DMS79 (cell line): ENCODE results near the gene TMEM204.
A peak's percentile ranks its signal among the peaks of the same experiment; 100 is the strongest.

Experiments used
- DNase-seq: peaks from one replicate; lab custom pipeline; 2025; lab: John Stamatoyannopoulos, UW

Gene TMEM204

DNA sequence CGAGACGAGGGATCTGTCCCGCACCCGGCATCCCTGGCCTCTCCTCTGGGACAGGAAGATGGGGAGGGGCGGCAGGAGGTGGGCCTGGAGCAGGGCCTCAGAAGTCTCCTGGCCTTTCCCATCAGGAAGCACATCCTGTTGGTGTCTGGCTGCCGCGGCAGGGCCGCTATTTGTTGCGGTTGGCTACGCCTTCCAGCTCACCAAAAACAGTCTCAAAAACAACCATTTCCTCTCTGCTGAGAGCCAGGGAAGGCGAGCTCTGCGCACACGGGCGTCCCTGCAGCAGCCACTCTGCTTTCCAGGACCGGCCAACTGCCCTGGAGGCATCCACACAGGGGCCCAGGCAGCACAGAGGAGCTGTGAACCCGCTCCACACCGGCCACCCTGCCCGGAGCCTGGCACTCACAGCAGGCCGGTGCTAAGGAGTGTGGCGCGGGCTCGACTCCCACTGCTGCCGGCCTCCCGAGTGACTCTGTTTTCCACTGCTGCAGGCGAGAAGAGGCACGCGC is at the start of gene TMEM204:
TMEM204 (plus strand) TSS at position 224 of the 509 bp plus-strand sequence. CDS start 610 bp downstream, outside the sequence.
- DNase-seq, result no peak

DNA sequence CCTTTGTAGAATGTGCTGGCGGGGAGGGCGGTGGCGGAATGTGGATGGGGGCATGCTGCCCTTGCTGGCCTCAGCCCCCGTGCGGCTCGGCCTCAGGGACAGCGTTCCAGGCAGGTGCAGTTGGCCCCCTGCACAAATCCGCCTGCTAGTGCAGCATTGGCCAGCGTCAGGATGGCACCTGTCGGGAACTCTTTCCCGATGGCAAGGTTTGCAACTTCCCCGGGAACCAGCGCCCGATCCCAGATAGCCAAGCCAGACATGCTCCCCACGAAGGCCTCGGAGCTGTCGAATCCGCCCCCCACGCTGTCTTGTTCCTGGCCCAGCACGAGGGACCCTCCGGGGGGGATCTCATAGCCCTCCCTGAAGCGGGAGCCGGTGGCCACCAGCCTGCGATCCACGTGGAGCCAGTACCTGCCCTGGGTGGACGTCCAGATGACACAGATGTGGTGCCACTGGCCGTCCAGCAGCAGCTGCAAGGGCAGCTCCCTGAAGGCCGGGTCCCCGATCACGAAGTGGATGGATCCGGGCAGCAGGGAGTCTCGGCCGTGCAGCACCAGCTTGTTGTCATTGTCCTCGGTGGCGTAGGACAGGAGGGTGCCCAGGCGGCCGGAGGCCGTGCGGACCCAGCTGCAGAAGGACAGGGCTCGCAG is 47.5 kb upstream of the TMEM204 start:
- no peak for DNase-seq

DNA sequence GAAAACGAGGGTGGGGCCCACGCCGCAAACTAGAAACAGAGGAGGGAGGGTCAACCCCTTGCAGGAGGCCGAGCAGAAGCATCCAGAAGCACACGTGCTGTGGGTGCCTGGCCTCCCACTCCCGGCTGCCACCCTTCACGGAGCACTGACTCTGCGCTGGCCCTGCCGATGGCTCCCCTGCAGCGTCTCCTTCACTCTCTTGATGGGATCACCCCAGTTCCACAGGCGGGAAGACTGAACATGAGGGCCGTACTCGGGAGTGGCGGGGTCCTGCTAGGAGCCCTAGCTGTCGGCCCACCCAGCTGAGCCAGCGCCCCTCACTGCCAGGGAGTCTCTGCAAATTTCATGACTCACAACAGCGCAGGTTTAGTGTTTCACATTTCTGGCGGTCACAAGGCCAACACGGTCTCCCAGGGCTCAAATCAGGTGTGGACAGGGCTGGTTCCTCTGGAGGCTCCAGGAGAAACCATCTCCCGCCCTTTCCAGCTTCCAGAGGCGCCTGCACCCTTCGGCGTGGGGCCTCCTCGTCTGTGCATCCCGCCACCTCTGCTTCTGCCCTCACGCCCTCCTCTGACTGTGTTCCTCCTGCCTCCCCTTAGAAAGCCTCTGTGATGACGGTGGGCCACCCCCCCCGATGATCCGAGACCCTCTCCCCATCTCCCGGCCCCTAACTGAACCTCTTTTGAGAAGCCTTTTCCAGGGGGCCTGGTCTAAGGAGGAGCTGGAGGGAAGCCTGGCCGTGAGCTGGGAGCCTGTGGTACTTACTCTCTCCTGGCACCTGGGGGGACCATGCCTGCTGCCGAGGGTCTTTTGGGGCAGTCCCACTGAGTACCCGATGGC is 46.7 kb upstream of the TMEM204 start:
- no peak for DNase-seq

DNA sequence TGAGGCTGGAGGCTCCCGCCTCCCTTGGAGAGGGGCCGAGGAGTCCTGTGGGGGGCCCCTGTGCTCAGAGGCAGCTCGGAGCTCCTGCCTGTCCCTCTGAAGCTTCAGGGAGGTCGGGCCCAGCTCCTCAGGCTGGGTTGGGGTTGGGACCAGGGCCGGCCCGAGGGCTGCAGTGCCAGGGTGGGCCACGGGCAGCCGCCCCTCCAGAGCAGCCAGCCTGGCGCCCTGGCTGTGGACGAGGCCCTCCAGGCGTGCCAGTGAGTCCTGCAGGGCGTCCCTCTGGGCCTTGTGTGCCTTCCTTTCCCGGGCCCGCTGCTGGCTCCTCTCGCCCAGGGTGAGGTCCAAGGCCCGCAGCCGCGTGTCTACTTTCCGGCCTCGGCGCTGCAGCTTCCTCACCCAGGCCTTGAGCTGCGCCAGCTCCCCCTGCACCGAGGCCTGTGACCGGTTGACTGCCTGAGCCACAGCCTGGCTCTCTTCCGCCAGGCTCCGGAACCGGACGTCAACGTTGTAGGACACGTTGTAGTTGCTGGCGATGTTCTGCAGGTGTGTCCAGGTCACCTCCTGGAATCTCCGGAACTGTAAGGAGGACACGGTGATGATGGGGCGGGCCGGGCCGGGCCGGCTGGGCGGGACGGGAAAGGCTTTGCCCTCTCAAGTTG is 45.9 kb upstream of the TMEM204 start:
- no peak for DNase-seq

DNA sequence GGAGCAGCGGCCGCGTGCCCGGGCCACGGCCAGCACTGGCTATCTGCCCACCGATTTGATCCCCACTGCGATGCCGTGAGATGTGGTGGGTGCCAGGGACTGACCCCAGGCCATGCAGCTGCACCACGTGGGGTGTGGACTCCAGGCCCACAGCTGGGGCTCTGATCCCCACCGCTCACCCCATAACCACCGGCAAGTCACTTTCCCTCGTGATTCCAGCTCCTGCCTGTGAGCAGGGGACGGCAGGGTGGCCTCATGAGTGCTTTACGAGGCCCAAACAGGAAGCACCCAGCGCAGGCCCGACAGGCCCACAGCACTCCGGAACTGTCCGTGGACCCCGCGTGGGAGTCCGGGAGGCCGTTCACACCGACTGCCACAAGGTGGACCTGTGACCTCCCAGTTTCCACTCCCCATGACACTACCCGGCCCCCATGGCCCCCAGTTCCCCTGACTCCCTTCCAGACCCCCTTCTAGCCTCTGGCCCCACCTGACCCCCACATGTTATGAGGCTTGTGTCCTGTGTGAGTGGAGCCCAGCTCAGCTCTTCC is 45.3 kb upstream of the TMEM204 start:
- no peak for DNase-seq

DNA sequence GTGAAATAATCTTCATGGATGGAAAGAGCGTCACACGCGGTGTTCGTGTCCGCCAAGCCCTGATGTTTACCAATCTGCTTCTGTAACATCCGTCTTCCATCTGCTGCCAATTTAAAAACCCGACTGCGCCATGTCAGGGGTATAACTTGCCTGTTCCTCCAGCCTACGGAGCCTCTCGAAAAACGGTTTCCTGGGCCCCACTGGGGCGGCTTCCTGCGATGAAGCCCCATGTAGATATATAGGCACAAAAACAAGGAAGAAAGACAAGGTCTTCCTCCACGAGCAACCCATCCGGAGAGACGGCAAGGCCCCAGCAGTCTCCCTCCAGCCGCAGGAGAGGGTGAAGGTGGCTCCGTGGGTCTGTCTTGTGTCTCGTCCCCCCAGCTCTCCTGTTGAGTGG is 44.8 kb upstream of the TMEM204 start, which contains the start of gene PTX4:
PTX4 (minus strand) TSS at position 326 of the 400 bp plus-strand sequence; CDS start at position 291, 35 bp downstream.
- no peak for DNase-seq

DNA sequence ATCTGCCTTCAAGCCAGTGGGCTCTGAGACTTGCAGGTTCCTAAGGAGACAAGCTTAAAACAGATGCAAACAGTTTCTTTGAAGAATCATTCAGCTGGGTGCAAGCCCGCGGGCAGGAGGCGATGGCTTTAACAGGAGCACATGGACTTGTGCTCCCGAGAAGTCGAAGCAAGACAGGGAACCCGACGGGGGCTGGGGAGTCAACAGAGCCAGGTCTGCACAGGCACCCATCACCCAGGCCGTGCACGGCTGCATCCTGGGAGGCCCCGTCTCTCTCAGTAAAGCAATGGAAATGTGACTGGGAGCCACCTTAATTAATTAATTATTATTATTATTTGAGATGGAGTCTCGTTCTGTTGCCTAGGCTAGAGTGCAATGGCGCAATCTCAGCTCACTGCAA is 44.4 kb upstream of the TMEM204 start:
- DNase-seq, result no peak

DNA sequence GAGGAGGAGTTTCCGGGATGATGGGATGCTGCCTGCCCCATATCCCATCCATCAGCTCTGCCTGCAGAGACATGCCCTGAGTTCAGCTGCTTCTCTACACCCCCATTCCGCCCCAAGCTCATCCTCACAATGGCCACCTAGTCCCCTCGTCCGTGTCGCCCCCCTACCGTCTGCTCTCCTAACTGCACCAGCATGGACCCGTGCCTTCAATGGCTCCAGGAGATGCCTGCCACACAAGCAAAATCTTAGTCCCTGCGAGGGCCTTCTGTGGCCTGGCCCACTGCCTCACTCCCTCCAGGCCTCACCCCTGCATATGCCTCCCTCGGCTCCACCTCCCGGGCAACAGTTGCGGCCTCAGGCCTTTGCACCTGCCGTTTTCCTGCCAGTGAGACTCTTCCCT is 42.1 kb upstream of the TMEM204 start:
- DNase-seq, result no peak

DNA sequence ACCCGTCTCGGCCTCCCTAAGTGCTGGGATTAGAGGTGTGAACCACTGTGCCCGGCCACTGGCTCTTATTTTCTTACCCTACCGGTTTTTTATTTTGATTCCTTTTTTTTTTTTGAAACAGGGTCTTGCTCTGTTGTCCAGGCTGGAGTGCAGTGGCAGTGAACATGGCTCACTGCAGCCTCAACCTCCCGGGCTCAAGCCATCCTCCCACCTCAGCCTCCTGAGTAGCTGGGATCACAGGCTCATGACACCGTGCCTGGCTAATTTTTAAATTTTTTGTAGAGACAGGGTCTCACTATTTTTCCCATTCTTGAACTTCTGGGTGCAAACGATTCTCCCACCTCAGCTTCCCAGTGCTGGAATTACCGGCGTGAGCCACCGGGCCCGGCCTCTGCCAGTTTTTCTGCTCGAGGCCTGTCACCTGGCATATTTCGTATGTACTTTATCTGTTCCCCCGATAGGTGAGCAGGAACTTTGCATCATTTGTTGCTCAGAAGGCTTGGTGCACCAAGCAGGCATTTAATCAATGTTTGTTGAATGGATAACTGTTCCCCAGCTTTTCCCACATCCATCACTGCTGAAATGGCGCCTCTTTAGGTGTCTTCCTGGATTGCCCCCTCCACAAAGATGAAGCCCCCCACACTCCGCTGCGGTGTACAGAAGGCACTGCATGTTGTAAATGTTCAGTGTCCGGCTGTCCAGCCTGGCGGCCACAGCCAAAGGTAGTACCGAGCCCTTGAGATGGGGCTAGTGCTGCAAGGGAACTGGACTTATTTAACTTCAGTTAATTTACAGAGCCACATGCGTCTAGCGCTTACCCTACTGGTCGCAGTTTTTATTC is 41.2 kb upstream of the TMEM204 start:
- no peak for DNase-seq

DNA sequence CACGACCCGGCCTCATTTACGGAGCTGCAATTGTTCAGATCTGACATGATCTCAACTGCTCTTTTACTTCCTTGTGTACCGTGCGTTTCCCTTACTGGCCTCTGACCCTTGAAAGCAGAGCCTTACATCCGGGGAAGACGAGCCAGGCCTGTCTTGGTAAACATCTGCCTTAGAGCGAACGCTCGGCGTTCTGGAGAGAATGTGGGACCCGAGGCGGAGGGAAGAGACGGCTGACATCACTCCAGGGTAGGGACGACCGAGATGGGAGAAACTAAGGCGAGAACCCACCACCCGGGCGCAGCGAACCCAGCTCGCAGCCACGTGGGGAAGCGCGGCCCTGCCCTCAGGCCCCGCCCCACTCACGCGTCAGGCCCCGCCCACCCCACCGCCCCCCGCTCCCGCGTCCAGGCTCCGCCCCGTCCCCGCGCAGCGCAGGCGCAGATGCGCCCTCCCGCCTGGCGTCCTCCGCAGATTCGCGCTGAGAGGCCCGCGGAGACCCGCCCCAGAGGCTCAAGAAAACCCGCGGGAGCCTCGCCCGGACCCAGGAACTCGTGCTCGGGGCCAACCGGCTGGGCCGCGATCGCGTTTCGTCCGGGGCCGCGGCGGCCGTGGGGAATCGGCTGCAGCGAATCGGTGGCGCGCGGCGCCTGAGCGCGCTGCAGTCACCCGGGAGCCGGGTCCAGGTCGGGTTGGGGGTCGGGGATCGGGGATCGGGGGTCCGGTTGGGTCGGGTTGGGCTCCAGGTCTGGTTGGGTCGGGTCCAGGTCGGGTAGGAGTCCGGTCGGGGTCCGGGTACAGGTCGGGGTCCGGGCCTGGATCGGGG is 40.3 kb upstream of the TMEM204 start, which contains the start of gene TELO2:
TELO2 (plus strand) TSS at position 438 of the 823 bp plus-strand sequence. CDS start 922 bp downstream, outside the sequence.
- DNase-seq, result peak; percentile 47

DNA sequence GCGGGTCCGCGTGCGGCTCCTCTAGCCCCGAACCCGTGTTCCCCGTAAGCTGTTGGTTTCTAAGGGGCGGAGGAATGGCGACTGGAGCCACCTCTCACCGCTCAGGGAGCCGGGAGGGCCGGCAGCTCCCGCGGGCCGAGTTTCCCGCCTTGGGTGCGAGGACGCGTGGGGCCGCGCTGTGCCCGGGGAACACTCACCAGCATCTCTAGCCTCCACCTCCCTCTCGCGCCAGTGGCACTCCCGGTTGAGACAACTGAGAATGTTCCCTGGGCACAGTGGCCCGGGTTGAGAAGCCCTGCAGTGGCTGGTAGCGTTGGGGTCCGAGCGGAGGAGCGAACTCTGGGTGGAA is 39.7 kb upstream of the TMEM204 start:
- no peak for DNase-seq

DNA sequence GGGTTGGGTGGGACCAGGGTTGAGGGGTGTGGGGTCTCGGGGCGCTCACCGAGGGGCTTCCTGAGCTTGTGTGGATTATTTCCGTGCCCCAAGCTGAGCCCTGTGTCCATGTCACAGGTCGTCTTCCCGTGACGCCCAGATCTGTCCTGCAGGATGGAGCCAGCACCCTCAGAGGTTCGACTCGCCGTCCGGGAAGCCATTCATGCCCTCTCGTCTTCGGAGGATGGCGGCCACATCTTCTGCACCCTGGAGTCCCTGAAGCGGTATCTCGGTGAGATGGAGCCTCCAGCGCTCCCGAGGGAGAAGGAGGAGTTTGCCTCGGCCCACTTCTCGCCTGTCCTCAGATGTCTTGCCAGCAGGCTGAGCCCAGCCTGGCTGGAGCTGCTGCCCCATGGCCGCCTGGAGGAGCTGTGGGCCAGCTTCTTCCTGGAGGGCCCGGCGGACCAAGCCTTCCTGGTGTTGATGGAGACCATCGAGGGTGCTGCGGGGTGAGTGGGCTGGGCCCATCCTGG is 39.3 kb upstream of the TMEM204 start:
- DNase-seq, result peak; percentile 5

DNA sequence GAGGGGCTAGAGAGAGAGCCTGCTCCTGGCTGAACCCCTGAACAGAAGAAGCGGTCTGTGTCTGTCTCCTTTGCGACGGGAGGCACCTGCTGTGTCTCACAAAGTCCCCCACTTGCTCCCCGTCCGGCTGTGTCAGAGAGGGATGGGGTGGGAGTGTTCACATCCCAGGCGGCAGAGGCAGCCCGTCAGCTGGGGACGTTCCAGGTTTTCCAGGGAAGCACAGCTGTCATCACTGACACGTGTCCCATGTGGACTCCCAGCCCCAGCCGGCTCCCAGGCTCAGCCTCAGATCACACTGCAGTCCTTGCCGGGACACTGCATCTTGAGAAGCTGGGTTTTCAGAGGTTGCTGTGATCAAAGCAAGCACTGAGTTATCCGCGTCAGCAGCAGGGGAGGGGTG is 38.8 kb upstream of the TMEM204 start:
- no peak for DNase-seq

DNA sequence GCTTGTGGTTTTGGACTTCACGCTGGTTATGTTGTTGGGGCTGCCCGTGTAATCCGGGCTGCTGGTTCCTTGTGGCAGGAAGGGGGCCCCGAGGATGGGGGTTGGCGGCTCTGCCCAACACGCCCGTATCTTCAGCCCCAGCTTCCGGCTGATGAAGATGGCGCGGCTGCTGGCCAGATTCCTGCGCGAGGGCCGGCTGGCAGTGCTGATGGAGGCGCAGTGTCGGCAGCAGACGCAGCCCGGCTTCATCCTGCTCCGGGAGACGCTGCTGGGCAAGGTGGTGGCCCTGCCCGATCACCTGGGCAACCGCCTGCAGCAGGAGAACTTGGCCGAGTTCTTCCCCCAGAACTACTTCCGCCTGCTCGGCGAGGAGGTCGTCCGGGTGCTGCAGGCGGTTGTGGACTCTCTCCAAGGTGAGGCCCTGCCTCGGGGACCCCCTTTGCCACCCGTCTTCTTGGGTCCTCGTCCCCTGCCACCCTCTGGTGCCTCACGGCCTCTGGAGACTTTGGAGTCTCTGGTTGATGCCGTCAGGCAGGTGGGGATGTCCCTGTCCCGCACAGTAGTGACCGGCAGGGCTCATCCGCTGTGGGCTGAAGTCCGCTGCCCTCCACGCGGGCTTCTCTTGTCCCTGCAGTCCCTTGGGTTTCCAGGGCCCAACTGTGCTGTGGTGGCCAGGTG is 38.1 kb upstream of the TMEM204 start:
- no peak for DNase-seq

DNA sequence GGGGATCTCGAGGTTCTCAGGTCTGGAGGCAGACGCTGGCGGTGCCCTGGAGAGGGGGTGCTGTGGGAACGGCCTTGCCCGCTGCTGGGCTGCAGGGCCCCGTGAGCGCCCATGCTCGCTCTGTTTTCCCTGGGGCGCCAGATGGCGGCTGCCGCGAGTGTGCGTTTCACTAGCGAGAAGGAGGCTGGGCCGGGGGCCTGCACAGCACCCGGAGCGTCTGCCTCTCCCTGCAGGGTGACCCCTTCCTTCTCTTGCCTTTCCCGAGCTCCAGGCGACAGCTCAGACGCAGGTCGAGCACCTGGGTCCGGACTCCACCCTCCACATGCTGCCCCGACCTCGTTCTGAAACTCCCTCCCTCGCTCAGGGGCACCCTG is 37.6 kb upstream of the TMEM204 start:
- DNase-seq, result no peak

DNA sequence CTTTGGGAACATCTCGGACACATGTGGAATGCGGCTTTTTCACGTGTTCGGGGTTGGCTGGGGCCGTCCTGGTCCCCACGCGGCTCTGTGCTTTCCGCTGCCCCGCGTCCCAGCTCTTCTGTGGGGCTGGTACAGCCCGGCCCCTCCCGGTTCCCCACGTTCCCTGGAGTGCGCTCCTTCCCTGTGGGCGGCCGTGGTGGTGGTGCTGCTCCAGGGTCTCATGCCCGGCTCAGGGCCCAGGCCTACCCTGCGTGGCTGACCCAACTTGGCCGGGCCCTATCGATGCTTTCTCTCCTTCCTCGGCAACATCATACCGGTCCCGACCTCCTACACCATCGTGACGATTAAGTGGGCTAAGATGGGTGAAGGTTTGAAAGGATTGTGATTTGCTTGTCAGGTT is 37.0 kb upstream of the TMEM204 start:
- no peak for DNase-seq

DNA sequence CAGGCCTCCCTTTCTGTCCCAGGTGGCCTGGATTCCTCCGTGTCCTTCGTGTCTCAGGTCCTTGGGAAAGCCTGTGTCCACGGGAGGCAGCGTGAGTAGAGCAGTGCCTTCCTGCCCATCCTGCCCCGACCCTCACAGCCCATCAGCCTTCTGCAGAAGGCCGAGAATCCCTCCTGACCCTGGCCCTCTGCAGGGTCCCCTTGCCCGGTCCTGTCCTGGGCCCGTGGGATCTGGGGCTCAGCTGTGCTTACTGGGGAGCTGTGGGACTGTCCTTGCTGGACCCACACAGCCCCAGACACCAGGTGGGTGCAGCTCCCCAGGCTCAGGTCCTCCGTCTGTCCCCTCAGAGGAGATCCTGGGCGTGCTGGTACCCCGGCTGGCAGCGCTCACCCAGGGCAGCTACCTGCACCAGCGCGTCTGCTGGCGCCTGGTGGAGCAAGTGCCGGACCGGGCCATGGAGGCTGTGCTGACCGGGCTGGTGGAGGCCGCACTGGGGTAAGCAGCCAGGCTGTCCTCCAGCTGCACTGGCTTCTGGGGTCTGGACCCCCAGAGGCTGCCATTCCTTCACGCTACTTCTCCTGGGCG is 36.4 kb upstream of the TMEM204 start:
- DNase-seq, result no peak

DNA sequence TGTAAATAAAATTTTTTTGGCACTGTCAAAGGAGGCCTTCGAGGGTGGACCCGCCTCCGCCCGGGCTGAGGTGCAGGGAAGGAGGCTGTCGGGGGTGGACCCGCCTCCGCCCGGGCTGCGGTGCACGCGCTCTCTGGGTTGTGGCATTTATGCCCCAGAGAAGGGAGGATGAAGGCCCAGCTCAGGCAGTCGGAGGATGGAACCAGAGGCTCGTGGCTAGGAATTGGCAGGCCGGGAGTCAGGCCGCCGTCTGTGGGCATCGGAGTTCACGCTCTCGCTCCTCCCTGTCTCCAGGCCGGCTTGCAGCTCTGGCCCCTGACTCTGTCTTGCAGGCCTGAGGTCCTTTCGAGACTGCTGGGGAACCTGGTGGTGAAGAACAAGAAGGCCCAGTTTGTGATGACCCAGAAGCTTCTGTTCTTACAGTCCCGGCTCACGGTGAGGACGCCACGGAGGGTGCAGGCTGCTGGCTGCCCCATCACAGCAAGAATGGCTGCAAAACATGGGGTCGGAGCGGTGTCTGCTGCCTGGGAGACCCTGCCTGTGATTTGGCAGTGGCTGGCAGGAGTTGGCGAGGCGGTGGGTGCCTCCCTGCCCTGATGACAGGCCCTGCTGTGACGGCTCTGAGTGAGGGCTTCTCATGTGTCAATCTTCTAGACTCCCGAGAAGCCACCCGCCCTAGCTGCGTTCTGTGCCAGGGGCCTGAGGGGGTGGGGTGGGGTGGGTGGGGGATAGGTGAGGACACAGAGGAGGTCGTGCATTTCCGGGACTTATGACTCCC is 34.4 kb upstream of the TMEM204 start:
- no peak for DNase-seq
